KMS-11 (cell line): ENCODE data around the gene SMIM1.

Source experiments
- H2AFZ ChIP-seq: fragments of 200-600 bp; sonication (generic); 2 replicates; pipeline ENCODE4 v1.6.1; 2016; ENCODE audit warnings: antibody characterized with exemption, mixed run types, low read depth
- H3K27ac ChIP-seq: fragments of 200-600 bp; sonication (generic); 2 replicates; pipeline ENCODE4 v1.6.1; 2016; ENCODE audit warnings: mild to moderate bottlenecking, mixed run types
- H3K27me3 ChIP-seq: fragments of 200-600 bp; sonication (generic); 2 replicates; pipeline ENCODE4 v1.6.1; 2017; ENCODE audit warnings: mild to moderate bottlenecking, low read depth, mixed run types, moderate library complexity; ENCODE audit not compliant: insufficient read depth
- H3K36me3 ChIP-seq: fragments of 200-600 bp; sonication (generic); 2 replicates; pipeline ENCODE4 v1.6.1; 2017; ENCODE audit warnings: mild to moderate bottlenecking, mixed run types; ENCODE audit not compliant: insufficient read depth
- H3K4me1 ChIP-seq: fragments of 200-600 bp; sonication (generic); 2 replicates; pipeline ENCODE4 v1.6.1; 2016; ENCODE audit warnings: mild to moderate bottlenecking, low read depth, mixed run types; ENCODE audit not compliant: poor library complexity, severe bottlenecking
- H3K4me2 ChIP-seq: fragments of 200-600 bp; sonication (generic); 2 replicates; pipeline ENCODE4 v1.7.0; 2016; ENCODE audit warnings: mild to moderate bottlenecking, mixed run types
- H3K4me3 ChIP-seq: fragments of 200-600 bp; sonication (generic); IDR thresholded peaks from 2 replicates; pipeline ENCODE4 v1.6.1; 2017; ENCODE audit warnings: low read depth, low read length, mixed read lengths; ENCODE audit not compliant: insufficient read depth
- H3K79me2 ChIP-seq: fragments of 200-600 bp; sonication (generic); 2 replicates; pipeline ENCODE4 v1.6.1; 2016; ENCODE audit warnings: low read depth, mixed run types; ENCODE audit not compliant: insufficient read depth
- H3K9ac ChIP-seq: fragments of 200-600 bp; sonication (generic); 2 replicates; pipeline ENCODE4 v1.6.1; 2016; ENCODE audit warnings: mild to moderate bottlenecking, mixed run types
- H4K20me1 ChIP-seq: fragments of 200-600 bp; sonication (generic); 2 replicates; pipeline ENCODE4 v1.6.1; 2016; ENCODE audit warnings: mild to moderate bottlenecking, mixed run types; ENCODE audit not compliant: insufficient read depth
- CTCF ChIP-seq: fragments of 200-600 bp; sonication (generic); conservative IDR thresholded peaks from 2 replicates; pipeline ENCODE4 v1.6.1; 2017; ENCODE audit warnings: low read depth, mild to moderate bottlenecking, antibody characterized with exemption, low read length, moderate library complexity, mixed read lengths

SMIM1 gene

DNA sequence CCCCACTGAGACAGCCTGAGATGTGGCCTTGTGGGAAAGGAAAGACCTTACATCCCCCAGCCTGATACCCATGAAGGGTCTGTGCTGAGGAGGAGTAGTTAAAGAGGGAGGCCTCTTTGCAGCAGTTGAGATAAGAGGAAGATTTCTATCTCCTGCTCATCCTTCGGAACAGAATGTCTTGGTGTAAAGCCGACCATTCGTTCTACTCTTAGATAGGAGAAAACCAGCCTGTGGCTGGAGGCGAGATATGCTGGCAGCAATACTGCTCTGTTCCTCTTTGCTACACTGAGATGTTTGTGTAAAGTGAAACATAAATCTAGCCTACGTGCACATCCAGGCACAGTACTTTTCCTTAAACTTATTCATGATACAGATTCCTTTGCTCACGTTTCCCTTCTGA, 21.8 kb upstream of the SMIM1 start:
- Histone ChIP-seq H3K27me3 (peaks cover 94% of the 10 kb centered on the region), H3K27ac (no peak overlapping the region), H3K4me2 (no peak overlapping the region), H3K36me3 (no peaks in the 10 kb centered on the region), H3K79me2 (no peaks in the 10 kb centered on the region), H2AFZ (no peak overlapping the region), H3K4me1 (no peaks in the 10 kb centered on the region), H4K20me1 (no peaks in the 10 kb centered on the region), H3K9ac (no peak overlapping the region), H3K4me3 (no peak overlapping the region)
- no peak for TF ChIP-seq CTCF

GRCh38 chr1:3752400-3752945, 20.1 kb upstream of the SMIM1 start, which contains the start of gene CCDC27:
CCDC27 (plus strand) TSS chr1:3752450; CDS start chr1:3752482, 32 bp downstream.
- Histone ChIP-seq H3K9ac (no peak within 1 kb of the TSS), H3K4me2 (no peak within 1 kb of the TSS), H3K27me3 (peaks cover 99% of the 10 kb centered on the region), H3K79me2 (no peaks in the 10 kb centered on the region), H3K4me1 (no peaks in the 10 kb centered on the region), H2AFZ (no peak within 1 kb of the TSS), H3K36me3 (no peaks in the 10 kb centered on the region), H3K4me3 (no peak within 1 kb of the TSS), H4K20me1 (no peaks in the 10 kb centered on the region), H3K27ac (no peak within 1 kb of the TSS)
- no peak for TF ChIP-seq CTCF

DNA sequence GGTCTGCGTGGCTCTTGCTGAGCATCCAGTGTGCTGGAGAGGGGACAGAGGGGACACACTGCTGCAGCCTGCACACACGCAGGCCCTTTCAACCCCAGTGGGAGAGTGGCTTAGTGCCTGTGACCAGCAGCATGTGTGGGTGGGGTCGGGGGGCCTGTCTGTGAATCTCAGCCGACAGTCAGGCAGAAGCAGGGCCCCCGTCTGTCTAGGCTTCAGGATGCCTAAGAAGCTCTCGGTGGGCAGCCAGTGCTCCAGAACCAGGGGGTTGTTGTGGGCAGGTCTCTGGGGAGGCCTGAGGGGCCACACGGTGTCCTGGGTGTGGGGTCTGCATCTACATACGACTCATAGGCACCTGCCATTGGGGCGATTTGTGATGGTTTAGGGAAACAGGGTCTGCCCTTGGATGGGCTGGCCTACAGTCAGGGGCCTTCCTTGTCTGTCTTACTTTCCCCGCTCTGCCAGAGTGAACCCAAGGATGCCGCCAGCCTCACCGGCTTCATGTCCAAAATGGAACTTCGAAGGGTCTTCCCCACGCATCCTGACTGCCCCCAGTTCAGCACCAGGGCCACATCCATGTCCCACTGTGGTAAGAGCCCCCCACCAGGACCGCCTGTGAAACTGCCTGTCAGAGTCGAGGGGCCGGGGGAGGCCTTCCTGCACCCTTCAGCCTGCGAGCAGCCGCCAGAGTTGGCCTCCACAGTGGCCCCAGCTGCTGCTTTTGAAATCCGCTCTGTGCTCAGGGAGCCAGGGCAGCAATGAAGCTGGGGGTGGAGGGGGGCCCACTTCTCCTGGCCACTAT, 18.7 kb upstream of the SMIM1 start:
- no peak for TF ChIP-seq CTCF
- no peaks in the 10 kb centered on the region for H3K36me3 ChIP-seq
- no peaks in the 10 kb centered on the region for H4K20me1 ChIP-seq
- H3K4me1 ChIP-seq, result no peaks in the 10 kb centered on the region
- no peak overlapping the region for H3K4me2 ChIP-seq
- H3K27ac ChIP-seq, result no peak overlapping the region
- H3K9ac ChIP-seq, result no peak overlapping the region
- no peak overlapping the region for H2AFZ ChIP-seq
- H3K27me3 ChIP-seq, result peaks cover 97% of the 10 kb centered on the region
- H3K79me2 ChIP-seq, result no peaks in the 10 kb centered on the region
- no peak overlapping the region for H3K4me3 ChIP-seq

GRCh38 chr1:3756394-3756793, 16.2 kb upstream of the SMIM1 start:
- Histone ChIP-seq H3K27me3 (peaks cover 98% of the 10 kb centered on the region), H3K36me3 (no peaks in the 10 kb centered on the region), H3K4me2 (no peak overlapping the region), H2AFZ (no peak overlapping the region), H4K20me1 (no peaks in the 10 kb centered on the region), H3K79me2 (no peaks in the 10 kb centered on the region), H3K4me3 (no peak overlapping the region), H3K4me1 (no peaks in the 10 kb centered on the region), H3K9ac (no peak overlapping the region), H3K27ac (no peak overlapping the region)
- no peak for TF ChIP-seq CTCF
